AG04450 (cell line): Measurements from ENCODE around the gene TAS1R1. TPM values are rescaled to one million over a fixed set of nuclear protein-coding genes. Genes with fewer than 3 reads are reported as not detected.

Experiments used
- CTCF ChIA-PET: fragments of 300-600, 350-600 bp; formaldehyde crosslinking; extraction: SDS; loops from one replicate; lab custom pipeline; 2022; ENCODE audit warnings: antibody characterized with exemption, inconsistent platforms; lab: Charles Lee
- POLR2A ChIA-PET: fragments of 350-600 bp; formaldehyde crosslinking; extraction: SDS; loops from one replicate; lab custom pipeline; 2021; ENCODE audit warnings: antibody characterized with exemption, inconsistent platforms; lab: Yijun Ruan, JAX
- DNase-seq: peaks from one replicate; pipeline ENCODE4 v3.0.0-alpha.2; 2011; ENCODE audit warnings: low read depth, low spot score
- H3K27ac ChIP-seq: one replicate; pipeline ENCODE4 v1.5.1; 2012; ENCODE audit warnings: low read depth, low read length, control low read depth
- H3K27me3 ChIP-seq: one replicate; pipeline ENCODE4 v1.6.0; 2012; ENCODE audit warnings: low read length; ENCODE audit not compliant: control insufficient read depth, insufficient read depth
- H3K4me3 ChIP-seq: 2 replicates; pipeline ENCODE4 v1.5.1; 2011; ENCODE audit warnings: mild to moderate bottlenecking, low read depth, low read length, control low read depth
- H3K9me3 ChIP-seq: 2 replicates; pipeline ENCODE4 v1.5.1; 2012; ENCODE audit warnings: low read length; ENCODE audit not compliant: control insufficient read depth, insufficient read depth
- CTCF ChIP-seq: IDR thresholded peaks from 2 replicates; pipeline ENCODE4 v1.5.1; 2011; ENCODE audit warnings: low read depth, low read length, control low read depth, inconsistent platforms
- polyA plus RNA-seq: library from polyadenylated mRNA; depleted of rRNA; stranded (reverse); fragments of >200 nt; gene quantifications from 2 replicates; pipeline ENCODE4 v1.2.3, GENCODE V29; 2011

Gene TAS1R1
- polyA plus RNA-seq, 1 experiment = 0.05 TPM

- ChIA-PET CTCF (no interaction called here), POLR2A (no interaction called here)
- no peak for TF ChIP-seq CTCF
These were observed 40.1 kb downstream of the TAS1R1 start for GRCh38 chr1:6594977-6595740.

GRCh38 chr1:6596351-6596750 lies 41.2 kb downstream of the TAS1R1 start:
- no peak for TF ChIP-seq CTCF
- H3K27ac ChIP-seq = no peak overlapping the region
- no peak for DNase-seq
- no peaks in the 10 kb centered on the region; the same call in 1 of the 2 replicates for H3K9me3 ChIP-seq
- CTCF ChIA-PET = interaction anchor here (0.6 kb wide), 1 partner anchor 35 kb away, joined by 3 read pairs; no protein-coding TSS in a partner anchor
- no peaks in the 10 kb centered on the region for H3K27me3 ChIP-seq
- no peak overlapping the region for H3K4me3 ChIP-seq
- POLR2A ChIA-PET = no interaction called here

More at GRCh38 chr1:6594977-6595740, 40.1 kb downstream of the TAS1R1 start:
- Histone ChIP-seq H3K4me3 (no peak overlapping the region), H3K9me3 (no peaks in the 10 kb centered on the region), H3K27ac (no peak overlapping the region), H3K27me3 (no peaks in the 10 kb centered on the region)
- DNase-seq = no peak

- Histone ChIP-seq H3K27ac (no peak overlapping the region), H3K4me3 (no peak overlapping the region), H3K27me3 (no peaks in the 10 kb centered on the region), H3K9me3 (no peaks in the 10 kb centered on the region; the same call in 1 of the 2 replicates)
- POLR2A ChIA-PET = no interaction called here
- no peak for DNase-seq
- CTCF ChIA-PET = interaction anchor here (0.6 to 1.2 kb wide), 2 partner anchors 48 to 106 kb away, joined by 3 to 4 read pairs; no protein-coding TSS in a partner anchor
- TF ChIP-seq CTCF = no peak
These were observed 42.0 kb downstream of the TAS1R1 start for GRCh38 chr1:6596886-6597776.

GRCh38 chr1:6597777-6598131 lies 42.6 kb downstream of the TAS1R1 start:
- no peak overlapping the region for H3K4me3 ChIP-seq
- DNase-seq = no peak
- ChIA-PET POLR2A (interaction anchor here (0.6 kb wide), 1 partner anchor 18 kb away, joined by 4 read pairs; the partner anchor contains the start of gene ZBTB48), CTCF (interaction anchor here (0.6 to 1.2 kb wide), 2 partner anchors 48 to 105 kb away, joined by 3 to 4 read pairs; no protein-coding TSS in a partner anchor)
- H3K27me3 ChIP-seq = no peaks in the 10 kb centered on the region
- no peak for TF ChIP-seq CTCF
- H3K9me3 ChIP-seq = no peaks in the 10 kb centered on the region; the same call in 1 of the 2 replicates
- H3K27ac ChIP-seq = no peak overlapping the region
